Prostate gland (tissue), 2 donors: ENCODE results near the gene TBC1D14.

Source experiments
- POLR2A ChIP-seq: fragments of 450-650 bp; IDR thresholded peaks from one replicate; pipeline ENCODE4 v1.6.1; 2016; ENCODE audit warnings: antibody characterized with exemption, mild to moderate bottlenecking
- POLR2AphosphoS5 ChIP-seq: sonication (generic); formaldehyde crosslinking; IDR thresholded peaks from one replicate; pipeline ENCODE4 v1.6.1; 2017; ENCODE audit warnings: antibody characterized with exemption
- TF ChIP-seq, protein P1 (sequence below), 4 experiments: fragments of 200-600 bp in 2 of 4; fragments of 450-650 bp in 2 of 4; sonication (generic) in 2 of 4; IDR thresholded peaks; 1 replicate in 3 of 4; 2 replicates in 1 of 4; pipeline ENCODE4 v1.5.1; 2016 to 2019; ENCODE audit warnings: antibody characterized with exemption in 4 of 4, mild to moderate bottlenecking in 2 of 4, moderate library complexity in 2 of 4

DNA sequence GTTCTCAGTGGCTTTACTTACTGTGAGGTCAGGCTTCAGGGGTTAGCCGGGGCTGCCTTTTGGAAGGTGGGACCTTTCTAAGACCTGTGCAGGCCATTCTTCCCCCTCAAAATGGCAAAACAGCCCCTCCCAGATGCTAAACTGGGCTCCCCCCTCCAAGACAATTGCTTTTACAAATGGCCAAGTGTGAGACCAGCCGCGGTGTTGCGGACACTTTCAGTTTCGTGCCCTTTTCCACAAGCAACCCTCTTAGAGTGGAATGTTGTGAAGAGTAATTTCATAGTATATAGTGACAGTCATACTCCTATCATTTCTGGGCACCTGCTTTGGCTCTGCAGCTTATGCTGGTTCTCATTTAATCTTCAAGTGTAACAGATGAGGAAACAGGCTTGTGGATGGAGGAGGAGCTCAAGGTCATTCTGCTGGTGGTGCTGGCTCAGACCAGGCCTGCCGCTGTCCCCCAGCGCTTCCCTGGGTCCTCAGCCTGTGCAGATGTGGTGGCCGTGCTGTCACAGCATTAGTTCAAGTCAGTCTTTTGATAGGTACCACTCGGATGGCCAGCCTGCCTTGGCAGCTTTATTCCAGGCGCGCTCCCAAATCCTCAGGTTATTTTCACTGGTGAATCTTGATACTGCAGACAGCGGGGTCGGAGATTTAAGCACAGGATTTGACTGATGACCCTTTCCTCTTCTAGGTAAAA, 78.5 kb downstream of the TBC1D14 start:
- TF ChIP-seq, protein P1, sequence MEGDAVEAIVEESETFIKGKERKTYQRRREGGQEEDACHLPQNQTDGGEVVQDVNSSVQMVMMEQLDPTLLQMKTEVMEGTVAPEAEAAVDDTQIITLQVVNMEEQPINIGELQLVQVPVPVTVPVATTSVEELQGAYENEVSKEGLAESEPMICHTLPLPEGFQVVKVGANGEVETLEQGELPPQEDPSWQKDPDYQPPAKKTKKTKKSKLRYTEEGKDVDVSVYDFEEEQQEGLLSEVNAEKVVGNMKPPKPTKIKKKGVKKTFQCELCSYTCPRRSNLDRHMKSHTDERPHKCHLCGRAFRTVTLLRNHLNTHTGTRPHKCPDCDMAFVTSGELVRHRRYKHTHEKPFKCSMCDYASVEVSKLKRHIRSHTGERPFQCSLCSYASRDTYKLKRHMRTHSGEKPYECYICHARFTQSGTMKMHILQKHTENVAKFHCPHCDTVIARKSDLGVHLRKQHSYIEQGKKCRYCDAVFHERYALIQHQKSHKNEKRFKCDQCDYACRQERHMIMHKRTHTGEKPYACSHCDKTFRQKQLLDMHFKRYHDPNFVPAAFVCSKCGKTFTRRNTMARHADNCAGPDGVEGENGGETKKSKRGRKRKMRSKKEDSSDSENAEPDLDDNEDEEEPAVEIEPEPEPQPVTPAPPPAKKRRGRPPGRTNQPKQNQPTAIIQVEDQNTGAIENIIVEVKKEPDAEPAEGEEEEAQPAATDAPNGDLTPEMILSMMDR (IDR thresholded peaks at IDR 0.05), result no peak
- TF ChIP-seq POLR2A (no peak), POLR2AphosphoS5 (no peak)
